ENCODE measurements around the gene CTIF. TPM values are rescaled to one million over a fixed set of nuclear protein-coding genes. Genes with fewer than 3 reads are reported as not detected.
A peak's percentile ranks its signal among the peaks of the same experiment; 100 is the strongest.

CTIF gene
- total RNA-seq, 2 donors from 2014 or later = 30.6 to 61.2 TPM

DNA sequence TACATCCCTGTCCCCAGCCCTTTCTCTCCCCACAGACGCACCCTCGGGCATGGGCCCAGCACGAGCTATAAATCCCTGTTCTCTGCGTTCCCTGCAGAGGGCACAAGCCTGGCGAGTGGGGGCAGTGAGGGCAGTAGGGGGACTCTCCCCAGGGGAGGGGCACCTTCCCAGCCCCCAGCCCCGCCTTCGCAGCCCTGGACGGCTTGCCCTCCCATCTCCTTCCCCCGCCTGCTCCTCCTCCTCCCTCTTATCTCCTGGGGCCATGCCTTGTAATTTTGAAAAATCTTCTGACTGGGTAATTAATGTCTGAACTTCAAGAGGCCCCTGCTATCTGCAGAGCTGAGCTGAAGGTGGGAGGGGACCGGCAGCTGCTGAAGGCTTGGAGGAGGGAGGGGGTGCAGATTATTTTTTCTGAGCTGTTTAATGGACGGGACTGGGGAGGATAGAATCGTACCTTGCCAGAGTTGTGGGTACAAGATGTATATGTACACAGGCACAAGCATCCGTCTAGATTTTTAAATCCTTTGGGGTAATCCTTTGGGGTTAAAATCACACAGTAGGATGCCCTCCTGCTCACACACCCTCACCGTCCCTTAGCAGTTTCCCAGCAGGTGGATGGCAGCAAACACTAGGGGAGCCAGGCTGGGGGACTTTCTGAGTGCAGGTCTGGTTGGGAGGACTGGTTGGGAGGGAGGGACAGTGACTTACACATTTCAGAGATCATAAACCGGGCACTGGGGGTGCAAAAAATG is 290.0 kb downstream of the CTIF start:
- H3K27ac ChIP-seq = peak overlapping the region; percentile 79 to 80
- peak overlapping the region in 1 of 2 donors; percentile 26 for H3K4me3 ChIP-seq
- no peaks in the 10 kb centered on the region for H3K36me3 ChIP-seq
- H3K4me1 ChIP-seq = peaks cover 0 to 85% of the 10 kb centered on the region in 2 donors
- DNase-seq (ENCODE audit: low spot score) = peak; percentile 58
- peak in 1 of 2 donors; percentile 13 for TF ChIP-seq CTCF (IDR thresholded peaks at IDR 0.05)
- no peaks in the 10 kb centered on the region for H3K9me3 ChIP-seq
- no peaks in the 10 kb centered on the region for H3K27me3 ChIP-seq

- H3K36me3 ChIP-seq = no peaks in the 10 kb centered on the region
- TF ChIP-seq CTCF (IDR thresholded peaks at IDR 0.05) = no peak
- no peaks in the 10 kb centered on the region for H3K9me3 ChIP-seq
- peak; percentile 72 for DNase-seq (ENCODE audit: low spot score)
- H3K27me3 ChIP-seq = no peaks in the 10 kb centered on the region
- peaks cover 0 to 86% of the 10 kb centered on the region in 2 donors for H3K4me1 ChIP-seq
- peak overlapping the region; percentile 40 to 79 for H3K27ac ChIP-seq
- H3K4me3 ChIP-seq = no peak overlapping the region
Measured at GRCh38 chr18:48829443-48830149, 290.8 kb downstream of the CTIF start.

GRCh38 chr18:48831113-48831759 is 292.4 kb downstream of the CTIF start:
- no peak overlapping the region for H3K27ac ChIP-seq
- H3K4me3 ChIP-seq = no peak overlapping the region
- peaks cover 0 to 81% of the 10 kb centered on the region in 2 donors for H3K4me1 ChIP-seq
- no peaks in the 10 kb centered on the region for H3K36me3 ChIP-seq
- no peaks in the 10 kb centered on the region for H3K9me3 ChIP-seq
- no peak for TF ChIP-seq CTCF (IDR thresholded peaks at IDR 0.05)
- peak; percentile 38 for DNase-seq (ENCODE audit: low spot score)
- no peaks in the 10 kb centered on the region for H3K27me3 ChIP-seq

DNA sequence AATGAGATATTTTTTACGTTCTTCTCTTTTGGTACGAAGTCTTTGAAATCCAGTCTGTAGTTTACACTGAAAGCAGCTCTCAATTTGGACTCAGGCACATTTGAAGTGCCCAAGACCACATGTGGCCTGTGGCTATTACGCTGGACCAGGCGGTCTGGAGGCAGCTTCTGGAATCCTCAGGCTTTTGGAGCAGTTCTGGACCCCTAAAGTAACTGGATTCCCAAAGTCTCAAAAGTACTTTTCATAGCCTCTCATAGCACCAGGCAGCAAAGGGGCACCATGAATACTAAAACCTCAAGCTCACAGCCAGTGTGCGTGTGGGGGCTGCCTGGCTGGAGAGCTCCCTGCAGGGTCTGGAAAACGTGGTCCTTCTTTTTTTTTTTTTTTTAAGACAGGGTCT is 293.0 kb downstream of the CTIF start:
- H3K27ac ChIP-seq = no peak overlapping the region
- no peak for DNase-seq (ENCODE audit: low spot score)
- H3K36me3 ChIP-seq = no peaks in the 10 kb centered on the region
- no peaks in the 10 kb centered on the region for H3K9me3 ChIP-seq
- no peaks in the 10 kb centered on the region for H3K27me3 ChIP-seq
- H3K4me1 ChIP-seq = peaks cover 0 to 76% of the 10 kb centered on the region in 2 donors
- no peak for TF ChIP-seq CTCF (IDR thresholded peaks at IDR 0.05)
- no peak overlapping the region for H3K4me3 ChIP-seq

DNA sequence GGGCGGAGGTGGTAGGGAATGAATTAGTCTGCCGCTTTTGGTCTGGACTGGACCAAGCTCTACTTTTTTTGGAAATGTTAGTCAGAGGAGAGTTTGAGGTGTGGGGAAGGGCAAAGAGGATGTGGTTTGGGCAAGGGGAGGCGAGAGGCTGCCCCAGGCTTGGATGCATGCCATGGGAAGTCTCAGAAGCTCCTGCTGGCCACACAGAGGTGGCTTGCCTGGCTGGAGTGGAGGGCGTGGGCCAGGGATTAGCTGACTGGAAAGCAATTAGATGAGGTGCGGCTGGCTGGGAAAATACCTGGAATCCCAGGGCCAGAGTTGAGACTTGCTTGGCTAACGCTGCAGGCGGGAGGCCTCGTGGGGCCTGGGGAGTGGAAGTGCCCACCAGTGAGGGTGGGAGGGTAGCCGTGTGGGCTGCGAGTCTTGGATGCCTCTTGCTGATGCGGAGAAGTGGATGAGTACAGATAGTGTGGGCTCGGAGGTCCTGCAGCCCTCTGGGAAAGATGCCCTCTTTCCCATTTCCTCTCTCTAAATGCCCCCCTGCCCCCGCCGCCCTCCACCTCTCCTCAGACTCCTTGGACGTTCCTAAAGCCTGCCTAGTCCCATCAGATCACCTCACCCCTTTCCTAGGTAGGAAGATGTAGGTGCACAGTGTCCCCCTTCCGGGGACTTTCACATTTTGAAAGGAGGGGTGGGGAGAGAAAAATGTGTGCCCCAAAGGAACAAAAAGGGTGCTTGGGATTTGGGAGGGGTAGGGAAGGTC is 294.3 kb downstream of the CTIF start:
- H3K4me3 ChIP-seq = no peak overlapping the region
- DNase-seq (ENCODE audit: low spot score) = peak; percentile 60
- H3K4me1 ChIP-seq = peaks cover 0 to 62% of the 10 kb centered on the region in 2 donors

More for the DNA sequence above, 294.3 kb downstream of the CTIF start:
- Histone ChIP-seq H3K9me3 (no peaks in the 10 kb centered on the region), H3K36me3 (no peaks in the 10 kb centered on the region), H3K27ac (peak overlapping the region; percentile 13 to 21), H3K27me3 (no peaks in the 10 kb centered on the region)
- no peak for TF ChIP-seq CTCF (IDR thresholded peaks at IDR 0.05)

Measured in right atrium auricular region (tissue), 2 donors.